GF-D8 (cell line): ENCODE measurements around the gene PCSK7.
"Not testable (repeated sequence)": the region's sequence is repeated elsewhere in the genome, so short reads cannot be mapped to it uniquely, and the experiment has no call there.

Experiments
- DNase-seq: peaks from one replicate; lab custom pipeline; 2025; lab: John Stamatoyannopoulos, UW

Gene PCSK7, protein sequence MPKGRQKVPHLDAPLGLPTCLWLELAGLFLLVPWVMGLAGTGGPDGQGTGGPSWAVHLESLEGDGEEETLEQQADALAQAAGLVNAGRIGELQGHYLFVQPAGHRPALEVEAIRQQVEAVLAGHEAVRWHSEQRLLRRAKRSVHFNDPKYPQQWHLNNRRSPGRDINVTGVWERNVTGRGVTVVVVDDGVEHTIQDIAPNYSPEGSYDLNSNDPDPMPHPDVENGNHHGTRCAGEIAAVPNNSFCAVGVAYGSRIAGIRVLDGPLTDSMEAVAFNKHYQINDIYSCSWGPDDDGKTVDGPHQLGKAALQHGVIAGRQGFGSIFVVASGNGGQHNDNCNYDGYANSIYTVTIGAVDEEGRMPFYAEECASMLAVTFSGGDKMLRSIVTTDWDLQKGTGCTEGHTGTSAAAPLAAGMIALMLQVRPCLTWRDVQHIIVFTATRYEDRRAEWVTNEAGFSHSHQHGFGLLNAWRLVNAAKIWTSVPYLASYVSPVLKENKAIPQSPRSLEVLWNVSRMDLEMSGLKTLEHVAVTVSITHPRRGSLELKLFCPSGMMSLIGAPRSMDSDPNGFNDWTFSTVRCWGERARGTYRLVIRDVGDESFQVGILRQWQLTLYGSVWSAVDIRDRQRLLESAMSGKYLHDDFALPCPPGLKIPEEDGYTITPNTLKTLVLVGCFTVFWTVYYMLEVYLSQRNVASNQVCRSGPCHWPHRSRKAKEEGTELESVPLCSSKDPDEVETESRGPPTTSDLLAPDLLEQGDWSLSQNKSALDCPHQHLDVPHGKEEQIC

GRCh38 chr11:117231842-117232091, at the start of gene PCSK7:
Gene PCSK7 (minus strand): TSS chr11:117232073. CDS start chr11:117229844, 2,229 bp downstream.
- no peak for DNase-seq

- DNase-seq = no peak
These were observed 49.3 kb upstream of the PCSK7 start for GRCh38 chr11:117281159-117281558.

GRCh38 chr11:117279711-117280376, 48.0 kb upstream of the PCSK7 start:
- DNase-seq = no peak

DNA sequence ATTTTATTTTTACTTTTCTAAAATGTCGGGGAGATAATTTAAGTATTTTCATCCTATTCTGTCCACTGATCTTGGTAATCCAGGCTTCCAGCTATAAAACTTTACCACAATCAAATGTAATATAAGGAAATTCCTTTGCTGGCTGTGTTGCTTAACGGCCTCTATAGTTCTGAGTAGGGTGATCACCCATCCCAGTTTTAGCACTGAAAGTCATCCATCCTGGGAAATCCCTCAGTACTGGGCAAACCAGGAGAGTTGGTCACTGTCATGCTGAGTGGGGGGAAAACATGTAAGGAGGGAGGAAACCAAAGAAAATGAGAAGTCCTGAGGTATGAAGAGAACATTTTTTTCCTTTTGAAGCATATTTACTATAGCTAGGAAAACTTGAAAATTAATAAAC, 46.5 kb upstream of the PCSK7 start:
- no peak for DNase-seq

- DNase-seq = no peak
These were observed 41.8 kb upstream of the PCSK7 start for GRCh38 chr11:117273550-117274289.

GRCh38 chr11:117272175-117272574, 40.3 kb upstream of the PCSK7 start:
- DNase-seq = not testable (repeated sequence)

DNA sequence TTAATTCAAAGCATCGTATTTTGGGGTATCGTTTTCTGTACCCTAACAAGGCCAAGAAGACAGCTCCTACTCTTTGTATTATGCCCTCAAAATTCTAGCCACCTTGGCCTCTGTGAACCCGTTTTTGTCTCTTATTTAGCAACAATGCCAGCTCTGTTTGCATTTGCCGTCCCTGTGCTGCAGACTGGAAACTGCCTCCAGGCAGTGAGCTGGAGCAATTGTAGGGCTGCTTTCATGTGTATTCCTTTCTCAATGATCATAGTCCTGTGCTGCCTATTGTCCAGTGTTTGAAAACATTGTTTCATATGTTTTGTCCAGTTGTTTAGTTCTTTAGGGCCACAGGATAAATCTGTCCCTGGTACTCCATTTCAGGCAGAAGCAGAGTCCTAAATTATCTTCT, 39.3 kb upstream of the PCSK7 start:
- no peak for DNase-seq

- DNase-seq = no peak
These were observed 38.0 kb upstream of the PCSK7 start for GRCh38 chr11:117269856-117270255.

DNA sequence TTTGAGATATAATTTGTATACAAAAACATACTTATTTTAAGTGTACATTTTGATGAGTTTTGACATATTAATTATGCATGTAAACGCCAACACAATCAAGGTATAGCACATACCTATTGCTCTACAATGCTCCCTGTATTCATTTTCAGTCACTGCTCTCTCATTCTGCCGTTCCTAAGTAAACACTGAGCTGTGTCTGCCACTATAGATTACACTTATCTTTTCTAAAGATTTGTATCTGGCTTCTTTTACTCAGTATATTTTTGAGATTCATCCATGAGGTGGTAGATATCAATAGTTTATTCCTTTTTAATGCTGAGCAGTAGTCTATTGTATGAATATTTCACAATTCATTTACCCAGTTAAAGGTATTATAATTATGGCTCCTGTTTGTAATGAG, 33.9 kb upstream of the PCSK7 start:
- DNase-seq = no peak

- DNase-seq = not testable (repeated sequence)
These were observed 32.9 kb upstream of the PCSK7 start for GRCh38 chr11:117264624-117265323.

- DNase-seq = no peak
These were observed 27.5 kb upstream of the PCSK7 start for GRCh38 chr11:117259417-117259816.

DNA sequence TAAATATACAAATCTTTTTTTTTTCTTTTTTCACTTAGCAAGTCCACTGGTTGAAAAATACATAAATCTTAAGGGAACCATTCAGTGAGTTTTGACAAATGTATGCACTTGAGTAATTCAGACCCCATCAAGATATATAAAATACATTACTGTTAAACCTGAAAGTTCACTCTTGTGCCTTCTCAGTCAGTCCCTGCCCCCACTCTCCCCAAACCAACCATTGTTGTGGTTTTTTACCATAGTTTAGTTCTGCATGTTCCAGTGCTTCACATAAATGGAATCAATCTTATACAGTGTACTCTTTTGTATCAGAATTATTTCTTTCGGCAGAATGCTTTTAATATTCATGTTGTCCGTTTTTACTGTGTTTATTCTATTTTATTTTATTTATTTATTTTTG, 26.7 kb upstream of the PCSK7 start:
- no peak for DNase-seq

DNA sequence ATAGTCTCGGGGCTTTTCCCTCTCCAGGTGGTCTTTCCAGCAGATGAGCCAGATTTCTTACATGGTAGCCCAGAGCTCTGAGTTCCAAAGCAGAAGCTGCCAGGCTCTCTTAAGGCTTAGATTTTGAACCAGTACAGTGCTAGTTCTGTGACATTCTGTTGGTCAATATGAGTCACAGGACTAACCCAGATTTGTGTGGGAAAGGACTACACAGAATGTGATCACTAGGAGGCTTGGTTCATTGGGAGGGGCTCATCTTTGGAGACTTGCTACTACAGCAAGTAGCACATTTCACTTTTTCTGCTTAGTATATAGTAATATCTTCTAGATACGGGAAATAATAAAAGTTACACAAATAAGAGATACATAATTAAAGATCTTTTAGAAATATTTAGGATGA, 24.7 kb upstream of the PCSK7 start:
- DNase-seq = no peak

GRCh38 chr11:117255966-117256365, 24.1 kb upstream of the PCSK7 start:
- no peak for DNase-seq

DNA sequence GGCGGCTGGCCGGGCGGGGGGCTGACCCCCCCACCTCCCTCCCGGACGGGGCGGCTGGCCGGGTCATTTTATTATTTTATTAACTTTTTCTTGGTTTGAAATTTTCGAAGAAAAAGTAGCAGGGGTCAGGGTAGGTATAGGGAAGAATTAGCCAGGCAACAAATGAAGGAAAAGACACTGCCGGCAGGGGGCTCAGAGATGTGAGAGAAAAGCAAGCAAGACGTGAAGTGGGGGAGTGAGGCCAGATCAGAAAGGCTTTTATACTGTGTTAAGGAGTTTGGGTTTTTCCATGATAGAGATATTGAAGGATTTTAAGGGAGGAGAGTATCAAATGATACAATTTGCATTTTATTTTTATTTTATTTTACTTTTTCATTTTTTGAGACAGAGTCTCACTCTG, 19.6 kb upstream of the PCSK7 start:
- DNase-seq = no peak

- DNase-seq = no peak
These were observed 17.7 kb upstream of the PCSK7 start for GRCh38 chr11:117249571-117249970.

- no peak for DNase-seq
These were observed 16.5 kb upstream of the PCSK7 start for GRCh38 chr11:117248341-117248740.

DNA sequence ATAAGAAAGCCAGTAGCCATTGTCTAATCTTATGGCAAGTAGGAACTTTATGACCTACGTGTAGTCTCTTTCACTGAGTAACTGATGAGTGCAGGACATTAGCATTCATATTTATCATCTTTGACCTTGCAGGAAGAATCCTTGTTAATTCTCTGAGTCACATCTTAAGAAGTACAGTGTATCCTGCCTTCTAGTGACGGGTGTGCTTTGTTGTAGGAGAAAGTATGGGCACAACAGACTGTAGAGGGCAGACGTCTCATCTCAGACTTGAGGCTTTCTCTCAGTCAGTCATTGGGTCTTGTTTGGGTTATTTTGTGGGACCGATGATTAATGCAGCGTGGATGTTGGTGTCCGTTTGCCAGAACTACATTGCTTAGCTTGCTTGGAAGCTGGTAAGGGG, 7.4 kb upstream of the PCSK7 start:
- no peak for DNase-seq

- DNase-seq = no peak
These were observed 6.3 kb upstream of the PCSK7 start for GRCh38 chr11:117238221-117238620.

DNA sequence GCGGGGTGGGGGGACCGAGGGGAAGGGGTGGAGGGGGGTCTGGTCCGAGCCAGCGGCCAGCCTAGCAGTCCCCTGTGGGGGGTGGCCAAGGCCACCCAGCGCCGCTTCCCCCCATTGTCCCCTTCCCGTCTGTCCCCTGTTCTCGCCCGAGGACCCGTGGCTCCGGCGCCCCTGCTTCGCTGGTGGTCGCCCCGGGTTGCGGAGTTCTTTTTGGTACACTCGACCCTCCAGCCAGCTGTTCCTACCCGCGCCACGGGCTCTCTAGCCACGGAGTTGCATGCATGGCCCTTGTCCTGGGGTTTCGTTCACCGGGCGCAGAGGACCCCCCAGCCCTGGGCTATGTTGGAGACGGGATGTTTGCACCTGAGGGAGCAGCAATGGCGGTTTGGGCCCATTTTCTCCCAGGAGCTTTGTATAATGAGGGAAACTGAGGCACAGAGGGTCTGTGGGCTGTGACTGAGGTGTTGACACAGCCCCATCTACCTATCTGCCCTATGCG, 1.1 kb upstream of the PCSK7 start:
- no peak for DNase-seq

DNA sequence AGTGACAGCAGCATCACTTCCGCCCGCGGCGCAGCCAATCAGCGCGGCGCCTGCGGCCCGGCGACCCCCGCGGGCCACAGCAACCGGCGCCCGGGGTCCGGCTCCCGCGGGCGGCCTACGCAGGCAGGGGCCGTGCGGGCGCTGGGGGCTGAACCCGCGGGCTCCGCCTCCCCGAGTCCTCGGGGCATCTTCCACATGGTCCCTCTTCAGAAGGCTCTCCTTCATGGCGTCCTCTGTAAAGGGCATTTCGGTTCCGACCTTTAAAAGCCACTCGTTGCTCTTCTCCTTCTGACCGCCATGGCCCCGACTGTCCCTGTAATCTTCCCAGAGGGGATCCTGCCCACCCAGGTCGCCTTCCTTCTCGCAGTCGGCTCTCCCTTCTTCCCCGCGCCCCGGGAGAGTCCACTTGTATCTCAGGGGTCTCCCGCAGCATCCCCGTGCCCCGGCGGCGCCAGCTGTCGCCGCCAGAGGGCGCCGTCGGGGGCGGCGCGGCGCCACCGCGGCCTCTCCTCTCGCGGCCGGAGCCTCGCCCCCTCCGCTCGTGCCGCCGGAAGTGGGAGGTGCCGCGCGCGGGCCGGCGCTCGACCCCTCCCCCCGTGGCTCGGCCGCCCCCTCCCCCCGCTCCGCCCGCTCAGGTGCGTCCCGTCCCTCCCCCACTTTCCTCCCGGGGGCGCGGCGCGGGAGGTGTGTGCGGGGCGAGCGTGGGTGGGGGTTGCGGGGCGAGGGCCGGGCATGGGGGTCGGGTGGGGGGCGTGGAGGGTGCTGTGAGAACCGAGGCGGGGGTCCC, 412 bp upstream of the PCSK7 start, which contains the start of gene RNF214:
RNF214 (plus strand) TSS at position 580 of the 787 bp plus-strand sequence. CDS start 1,602 bp downstream, outside the sequence.
- DNase-seq = peak; percentile 77
